Measurements from ENCODE around the gene TMEM119. TPM values are rescaled to one million over a fixed set of nuclear protein-coding genes. Genes with fewer than 3 reads are reported as not detected.

Gene TMEM119
- total RNA-seq, 1 experiment from 2014 or later = not detected

DNA sequence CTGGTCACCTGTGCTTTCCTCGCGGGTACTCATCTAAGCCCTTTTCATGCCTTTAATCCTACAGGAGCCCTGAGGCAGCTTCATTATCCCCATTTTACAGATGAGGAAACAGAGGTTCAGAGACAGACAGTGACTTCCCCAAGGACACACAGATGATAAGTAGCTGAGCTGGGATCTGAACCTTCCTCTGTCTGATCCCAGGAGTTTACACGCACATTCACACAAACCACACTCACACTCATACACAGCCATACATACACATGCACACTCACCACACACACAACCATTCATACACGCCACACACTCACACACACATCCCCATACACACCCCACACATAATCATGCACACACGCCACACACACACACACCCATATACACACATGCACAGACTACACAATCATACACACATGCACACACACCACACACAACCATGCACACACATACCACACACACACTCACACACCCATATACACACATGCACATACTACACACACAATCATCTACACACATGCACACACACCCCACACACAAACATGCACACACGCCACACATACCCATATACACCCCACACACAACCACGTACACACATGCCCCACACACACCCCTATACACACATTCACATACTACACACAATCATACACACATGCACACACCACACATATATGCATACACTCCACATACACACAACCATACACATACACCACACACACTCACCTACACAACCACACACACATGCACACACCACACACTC lies 2.7 kb downstream of the TMEM119 start:
- H3K4me1 ChIP-seq (ENCODE audit: insufficient read depth, low read length, poor library complexity, severe bottlenecking) = no peaks in the 10 kb centered on the region
- no peak overlapping the region for H3K27ac ChIP-seq (ENCODE audit: low read depth, low read length, poor library complexity, severe bottlenecking)
- TF ChIP-seq, protein P1, sequence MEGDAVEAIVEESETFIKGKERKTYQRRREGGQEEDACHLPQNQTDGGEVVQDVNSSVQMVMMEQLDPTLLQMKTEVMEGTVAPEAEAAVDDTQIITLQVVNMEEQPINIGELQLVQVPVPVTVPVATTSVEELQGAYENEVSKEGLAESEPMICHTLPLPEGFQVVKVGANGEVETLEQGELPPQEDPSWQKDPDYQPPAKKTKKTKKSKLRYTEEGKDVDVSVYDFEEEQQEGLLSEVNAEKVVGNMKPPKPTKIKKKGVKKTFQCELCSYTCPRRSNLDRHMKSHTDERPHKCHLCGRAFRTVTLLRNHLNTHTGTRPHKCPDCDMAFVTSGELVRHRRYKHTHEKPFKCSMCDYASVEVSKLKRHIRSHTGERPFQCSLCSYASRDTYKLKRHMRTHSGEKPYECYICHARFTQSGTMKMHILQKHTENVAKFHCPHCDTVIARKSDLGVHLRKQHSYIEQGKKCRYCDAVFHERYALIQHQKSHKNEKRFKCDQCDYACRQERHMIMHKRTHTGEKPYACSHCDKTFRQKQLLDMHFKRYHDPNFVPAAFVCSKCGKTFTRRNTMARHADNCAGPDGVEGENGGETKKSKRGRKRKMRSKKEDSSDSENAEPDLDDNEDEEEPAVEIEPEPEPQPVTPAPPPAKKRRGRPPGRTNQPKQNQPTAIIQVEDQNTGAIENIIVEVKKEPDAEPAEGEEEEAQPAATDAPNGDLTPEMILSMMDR (conservative IDR thresholded peaks at IDR 0.05; ENCODE audit: low read depth, low read length) = no peak
- TF ChIP-seq EZH2 (IDR thresholded peaks at IDR 0.05; ENCODE audit: borderline replicate concordance, low read depth, low read length, poor library complexity, severe bottlenecking) = no peak
- no peak overlapping the region for H3K4me3 ChIP-seq (ENCODE audit: low read depth, low read length, poor library complexity, severe bottlenecking)
- H3K36me3 ChIP-seq (ENCODE audit: insufficient read depth, low read length, poor library complexity, severe bottlenecking) = no peaks in the 10 kb centered on the region
- CTCF ChIA-PET = no interaction called here
- DNase-seq (ENCODE audit: low spot score) = no peak
- BruUV-seq (replicated peaks) = no TSS peak
- no peaks in the 10 kb centered on the region for H3K9me3 ChIP-seq (ENCODE audit: low read depth, low read length, poor library complexity, severe bottlenecking)
- intact Hi-C loops (cut with micrococcal nuclease; ENCODE audit: unreplicated experiment) = no loop called here
- H3K27me3 ChIP-seq (replicated peaks; ENCODE audit: insufficient read depth, low read depth, low read length, poor library complexity) = no peaks in the 10 kb centered on the region
- POLR2A ChIA-PET (ENCODE audit: low non-redundant PET) = no interaction called here

DNA sequence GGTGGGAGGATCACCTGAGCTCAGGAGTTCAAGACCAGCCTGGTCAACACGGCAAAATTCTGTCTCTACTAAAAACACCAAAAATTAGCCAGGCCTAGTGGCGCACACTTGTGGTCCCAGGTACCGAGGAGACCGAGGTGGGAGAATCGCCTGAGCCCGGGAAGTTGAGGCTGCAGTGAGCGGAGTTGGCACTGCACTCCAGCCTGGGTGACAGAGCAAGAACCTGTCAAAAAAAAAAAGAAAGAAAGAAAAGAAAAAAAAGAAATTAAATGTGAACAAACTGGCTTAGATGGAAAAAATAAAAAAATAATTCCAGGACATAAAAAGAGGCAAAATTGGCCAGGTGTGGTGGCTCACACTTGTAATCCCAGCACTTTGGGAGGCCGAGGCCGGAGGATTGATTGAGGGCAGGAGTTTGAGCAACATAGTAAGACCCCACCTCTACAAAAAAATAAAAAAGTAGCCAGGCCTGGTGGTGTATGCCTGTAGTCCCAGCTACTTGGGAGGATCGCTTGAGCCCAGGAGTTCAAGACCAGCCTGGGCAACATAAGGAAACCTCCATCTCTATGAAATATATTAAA lies 3.5 kb downstream of the TMEM119 start:
- TF ChIP-seq EZH2 (IDR thresholded peaks at IDR 0.05; ENCODE audit: borderline replicate concordance, low read depth, low read length, poor library complexity, severe bottlenecking) = no peak
- TF ChIP-seq, protein P1 (conservative IDR thresholded peaks at IDR 0.05; ENCODE audit: low read depth, low read length) = no peak
- no TSS peak for BruUV-seq (replicated peaks)
- no peak overlapping the region for H3K4me3 ChIP-seq (ENCODE audit: low read depth, low read length, poor library complexity, severe bottlenecking)
- DNase-seq (ENCODE audit: low spot score) = no peak
- H3K27me3 ChIP-seq (replicated peaks; ENCODE audit: insufficient read depth, low read depth, low read length, poor library complexity) = no peaks in the 10 kb centered on the region
- peaks cover 5% of the 10 kb centered on the region for H3K4me1 ChIP-seq (ENCODE audit: insufficient read depth, low read length, poor library complexity, severe bottlenecking)
- CTCF ChIA-PET = no interaction called here
- H3K27ac ChIP-seq (ENCODE audit: low read depth, low read length, poor library complexity, severe bottlenecking) = no peak overlapping the region
- POLR2A ChIA-PET (ENCODE audit: low non-redundant PET) = no interaction called here
- intact Hi-C loops (cut with micrococcal nuclease; ENCODE audit: unreplicated experiment) = no loop called here
- H3K36me3 ChIP-seq (ENCODE audit: insufficient read depth, low read length, poor library complexity, severe bottlenecking) = no peaks in the 10 kb centered on the region
- no peaks in the 10 kb centered on the region for H3K9me3 ChIP-seq (ENCODE audit: low read depth, low read length, poor library complexity, severe bottlenecking)

GRCh38 chr12:108592033-108592909 lies 5.6 kb downstream of the TMEM119 start:
- BruUV-seq (replicated peaks) = no TSS peak
- ChIA-PET POLR2A (ENCODE audit: low non-redundant PET) (no interaction called here), CTCF (no interaction called here)
- no peaks in the 10 kb centered on the region for H3K27me3 ChIP-seq (replicated peaks; ENCODE audit: insufficient read depth, low read depth, low read length, poor library complexity)
- H3K9me3 ChIP-seq (ENCODE audit: low read depth, low read length, poor library complexity, severe bottlenecking) = no peaks in the 10 kb centered on the region
- H3K36me3 ChIP-seq (ENCODE audit: insufficient read depth, low read length, poor library complexity, severe bottlenecking) = no peaks in the 10 kb centered on the region
- DNase-seq (ENCODE audit: low spot score) = no peak
- H3K4me3 ChIP-seq (ENCODE audit: low read depth, low read length, poor library complexity, severe bottlenecking) = no peak overlapping the region
- intact Hi-C loops (cut with micrococcal nuclease; ENCODE audit: unreplicated experiment) = no loop called here
- no peak overlapping the region for H3K27ac ChIP-seq (ENCODE audit: low read depth, low read length, poor library complexity, severe bottlenecking)
- TF ChIP-seq, protein P1 (conservative IDR thresholded peaks at IDR 0.05; ENCODE audit: low read depth, low read length) = no peak
- TF ChIP-seq EZH2 (IDR thresholded peaks at IDR 0.05; ENCODE audit: borderline replicate concordance, low read depth, low read length, poor library complexity, severe bottlenecking) = no peak
- H3K4me1 ChIP-seq (ENCODE audit: insufficient read depth, low read length, poor library complexity, severe bottlenecking) = peaks cover 11% of the 10 kb centered on the region
